Measurements from ENCODE around the gene BPNT1. TPM values are rescaled to one million over a fixed set of nuclear protein-coding genes. Genes with fewer than 3 reads are reported as not detected.

BPNT1 gene
- total and polyA plus RNA-seq, 2 of the 8 experiments (the other 6 are each of a cell fraction or from before 2014, with no cell fraction given): 13.2 to 16.3 TPM

DNA sequence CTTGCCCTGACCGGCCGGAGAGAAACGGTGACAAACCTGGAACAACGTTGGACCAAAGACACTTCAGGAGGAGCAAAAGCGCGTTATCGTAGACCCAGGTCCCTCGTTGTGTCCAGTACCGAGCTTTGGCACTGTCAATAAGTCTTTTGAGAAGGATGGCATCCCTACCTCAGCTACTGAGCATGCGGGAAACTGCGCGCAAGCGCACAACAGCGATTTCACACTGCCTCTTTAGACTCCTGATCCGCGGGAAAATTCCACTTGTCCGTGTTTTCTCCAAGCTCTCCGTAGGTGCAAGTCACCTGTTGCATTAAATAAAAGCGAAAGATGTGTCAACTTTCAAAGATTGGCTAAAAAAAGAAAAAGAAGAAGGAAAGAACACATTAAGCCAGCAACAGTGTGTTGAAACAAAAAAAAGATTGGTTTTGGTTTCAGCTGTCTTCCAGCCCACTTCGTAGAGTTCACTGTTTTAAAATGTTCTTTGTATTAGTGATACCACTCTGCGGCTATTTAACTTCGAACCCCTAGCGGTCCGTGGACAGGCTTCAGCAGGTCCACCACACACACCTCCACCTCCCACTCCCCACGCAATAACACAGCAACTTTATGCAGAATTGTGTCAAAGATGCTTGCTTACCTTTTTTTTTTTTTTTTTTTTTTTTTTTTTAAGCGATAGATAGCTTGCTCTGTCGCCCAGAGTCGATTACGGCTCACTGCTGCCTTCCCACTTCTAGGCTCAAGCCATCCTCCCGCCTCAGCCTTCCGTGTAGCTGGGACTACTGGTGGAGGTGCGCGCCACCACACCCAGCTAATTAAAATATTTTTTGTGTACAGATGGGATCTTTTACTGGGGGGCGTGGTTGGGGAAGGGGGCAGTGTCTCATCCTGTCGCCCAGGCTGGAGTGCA, at the start of gene BPNT1 (continued):
- TF ChIP-seq ASH2L (IDR thresholded peaks at IDR 0.05; ENCODE audit: low read length): no peak
- TF ChIP-seq CHD7 (IDR thresholded peaks at IDR 0.05; ENCODE audit: insufficient replicate concordance, low read length): peak; percentile 81
- no peak for TF ChIP-seq CTBP2 (IDR thresholded peaks at IDR 0.05; ENCODE audit: borderline replicate concordance, insufficient read depth, insufficient read length, low read length)
- 0 out of 2 replicates have a peak, but pooled peaks have one; percentile 25 for TF ChIP-seq TCF12 (IDR thresholded peaks at IDR 0.05; ENCODE audit: low read depth, low read length)
- TF ChIP-seq BRCA1 (IDR thresholded peaks at IDR 0.05; ENCODE audit: low read depth, low read length): no peak
- no peak for TF ChIP-seq JUN (IDR thresholded peaks at IDR 0.05; ENCODE audit: low read depth, low read length)
- TF ChIP-seq, protein P1, sequence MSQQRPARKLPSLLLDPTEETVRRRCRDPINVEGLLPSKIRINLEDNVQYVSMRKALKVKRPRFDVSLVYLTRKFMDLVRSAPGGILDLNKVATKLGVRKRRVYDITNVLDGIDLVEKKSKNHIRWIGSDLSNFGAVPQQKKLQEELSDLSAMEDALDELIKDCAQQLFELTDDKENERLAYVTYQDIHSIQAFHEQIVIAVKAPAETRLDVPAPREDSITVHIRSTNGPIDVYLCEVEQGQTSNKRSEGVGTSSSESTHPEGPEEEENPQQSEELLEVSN (IDR thresholded peaks at IDR 0.05): no peak; the same call in 1 of the 2 replicates
